ENCODE results near the gene PPP2CA.
"Not testable (repeated sequence)": the region's sequence is repeated elsewhere in the genome, so short reads cannot be mapped to it uniquely, and the experiment has no call there.

Gene PPP2CA

DNA sequence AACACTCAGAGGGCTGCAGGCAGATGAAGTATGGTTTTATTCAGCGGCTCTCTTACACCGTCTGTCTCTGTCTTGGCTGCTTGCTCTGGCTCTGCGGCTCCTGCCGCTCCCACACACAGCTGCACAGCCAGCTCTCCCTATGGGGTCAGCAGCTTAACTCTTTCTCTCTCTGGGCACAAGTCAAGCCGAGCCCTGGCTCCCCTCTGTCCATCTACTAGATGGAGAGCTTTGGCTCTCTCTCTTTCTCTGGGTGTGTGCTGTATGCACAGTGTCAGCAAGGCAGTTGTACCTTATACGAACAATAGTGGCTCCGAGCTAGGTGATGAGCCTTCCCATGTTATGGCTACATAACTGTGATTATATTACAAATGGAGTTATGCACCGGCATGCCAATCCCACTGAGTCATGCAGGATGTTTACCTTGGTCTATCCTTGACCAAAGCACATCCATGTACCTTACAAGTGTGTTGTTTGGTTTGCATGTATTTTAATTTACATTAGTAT, 19.3 kb upstream of the PPP2CA start:
- no peak for DNase-seq

DNA sequence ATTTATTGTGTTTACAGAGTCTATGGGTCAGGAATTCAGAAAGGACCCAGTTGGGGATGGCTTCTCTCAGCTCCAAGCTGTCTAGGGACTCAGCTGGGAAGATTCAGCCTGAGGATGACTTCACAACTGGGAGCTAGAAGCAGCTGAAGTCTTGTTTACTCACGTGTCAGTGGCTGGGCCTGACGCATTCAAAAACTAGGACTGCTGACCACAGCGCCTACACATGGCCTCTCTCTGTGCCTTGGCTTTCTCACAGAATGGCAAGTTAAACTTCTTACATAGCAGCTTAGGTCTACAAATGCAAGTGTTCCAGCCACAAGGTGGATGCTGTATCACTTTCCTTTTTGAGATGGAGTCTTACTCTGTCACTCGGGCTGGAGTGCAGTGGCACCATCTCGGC, 16.3 kb upstream of the PPP2CA start:
- no peak for DNase-seq

DNA sequence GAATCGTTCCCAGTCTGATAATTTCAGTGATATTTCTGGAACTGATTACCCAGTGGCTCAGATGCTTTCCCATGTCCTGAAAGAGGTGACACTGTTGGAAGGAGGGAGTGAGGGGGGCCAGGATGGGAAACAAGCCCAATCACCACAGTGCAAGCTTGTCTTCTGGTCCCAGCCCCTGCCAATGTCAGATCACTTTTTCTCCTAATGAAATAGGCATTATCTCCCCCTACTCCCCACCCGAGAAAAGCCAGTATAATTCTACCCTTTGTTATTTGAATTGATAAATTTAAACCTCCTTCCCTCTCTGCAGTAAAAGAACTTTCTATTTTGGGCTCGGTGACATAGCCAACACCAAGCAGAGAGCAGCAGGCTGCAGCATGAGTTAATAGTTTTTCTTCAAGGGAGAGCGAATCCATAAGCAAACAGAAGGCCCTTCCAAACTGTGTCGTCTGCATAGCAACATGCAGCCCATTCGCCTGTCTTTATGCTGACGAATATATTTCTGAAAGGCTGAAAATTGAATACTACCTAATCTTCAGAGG, 14.6 kb upstream of the PPP2CA start:
- no peak for DNase-seq

DNA sequence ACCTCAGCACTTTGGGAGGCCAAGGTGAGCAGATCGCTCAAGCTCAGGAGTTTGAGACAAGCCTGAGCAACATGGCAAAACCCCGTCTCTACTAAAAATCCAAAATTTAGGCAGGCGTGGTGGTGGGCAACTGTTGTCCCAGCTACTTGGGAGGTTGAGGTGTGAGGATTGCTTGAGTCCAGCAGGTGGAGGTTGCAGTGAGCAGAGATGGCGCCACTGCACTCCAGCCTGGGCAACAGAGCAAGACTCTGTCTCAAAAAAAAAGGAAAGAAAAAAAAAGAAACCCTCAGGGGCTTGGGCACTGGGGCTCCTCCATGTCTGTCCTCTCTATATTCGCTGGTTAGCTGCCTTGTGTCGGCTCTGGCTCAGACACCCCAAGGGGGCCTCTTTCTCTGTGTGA, 10.9 kb upstream of the PPP2CA start:
- no peak for DNase-seq

DNA sequence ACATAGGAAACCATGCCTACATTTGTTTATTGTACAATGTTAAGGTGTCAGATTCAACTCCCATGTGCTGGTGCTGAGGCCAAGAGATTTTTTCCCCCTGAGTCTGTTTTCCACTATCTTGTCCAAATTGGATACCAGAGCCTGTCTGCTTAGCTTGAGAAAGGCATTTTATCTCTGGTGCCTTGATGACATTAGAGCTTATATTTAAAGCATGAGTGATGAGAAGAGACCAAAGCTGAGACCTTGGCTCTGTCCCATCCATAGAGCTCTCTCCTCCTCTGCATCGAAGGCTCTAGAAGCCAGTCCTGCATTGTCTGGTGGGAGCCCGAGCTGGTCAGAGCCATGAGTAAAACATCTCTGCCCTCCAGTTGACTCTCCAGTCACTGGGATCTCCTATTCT, 10.4 kb upstream of the PPP2CA start:
- no peak for DNase-seq

DNA sequence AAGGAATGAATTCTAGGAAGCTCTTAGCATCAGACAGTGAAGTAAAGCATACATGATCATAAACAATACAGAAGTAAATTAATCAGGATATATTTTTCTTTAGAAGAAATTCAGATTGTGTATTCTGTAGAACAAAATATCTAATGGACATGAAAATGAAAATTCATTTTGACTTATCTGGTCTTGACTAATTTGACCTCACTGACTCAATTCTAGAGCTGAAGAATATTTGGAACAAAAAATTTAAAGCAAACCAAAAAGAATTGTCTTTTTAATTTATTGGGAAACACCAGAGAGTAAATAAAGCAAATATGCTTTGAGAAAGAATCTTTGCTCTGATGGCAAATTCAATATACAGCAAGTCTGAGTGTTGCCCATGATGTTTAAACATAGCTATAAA, 2.8 kb upstream of the PPP2CA start:
- DNase-seq: no peak

DNA sequence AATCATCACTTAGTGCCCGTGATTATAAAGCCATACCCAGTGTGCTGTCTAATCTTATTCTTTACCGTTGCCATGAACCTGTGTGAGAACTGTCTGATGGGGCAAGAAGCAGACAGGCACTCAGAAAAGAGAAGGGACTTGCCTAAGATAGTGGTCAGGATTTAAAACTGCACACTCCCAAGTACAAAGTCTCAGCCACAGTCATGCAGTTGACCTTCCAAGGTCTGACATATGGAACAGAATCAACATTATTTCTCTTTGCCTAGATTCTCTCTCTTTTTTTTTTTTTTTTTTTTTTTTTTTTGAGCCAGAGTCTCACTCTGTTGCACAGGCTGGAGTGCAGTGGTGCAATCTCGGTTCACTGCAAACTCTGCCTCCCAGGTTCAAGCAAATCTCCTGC, 1.9 kb upstream of the PPP2CA start:
- no peak for DNase-seq

DNA sequence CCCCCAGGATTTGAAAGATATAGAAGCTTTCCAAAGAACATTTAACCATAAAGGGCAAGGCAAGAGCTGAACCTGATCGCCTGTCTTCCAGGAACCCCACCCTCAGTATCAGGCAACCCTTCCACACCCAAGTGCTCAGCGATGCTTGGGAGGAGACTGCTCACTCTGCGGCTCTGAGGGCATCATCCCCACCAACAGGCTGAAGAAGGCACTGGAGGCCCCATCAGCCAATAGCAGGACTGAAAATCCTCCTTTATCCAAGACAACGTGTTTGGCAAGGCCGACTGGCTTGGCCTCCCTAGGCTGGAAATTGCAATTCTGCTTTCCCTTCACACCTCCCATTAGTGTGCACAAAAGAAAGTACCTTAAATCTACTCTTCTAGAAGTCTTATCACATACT, 1.4 kb upstream of the PPP2CA start:
- DNase-seq: no peak

DNA sequence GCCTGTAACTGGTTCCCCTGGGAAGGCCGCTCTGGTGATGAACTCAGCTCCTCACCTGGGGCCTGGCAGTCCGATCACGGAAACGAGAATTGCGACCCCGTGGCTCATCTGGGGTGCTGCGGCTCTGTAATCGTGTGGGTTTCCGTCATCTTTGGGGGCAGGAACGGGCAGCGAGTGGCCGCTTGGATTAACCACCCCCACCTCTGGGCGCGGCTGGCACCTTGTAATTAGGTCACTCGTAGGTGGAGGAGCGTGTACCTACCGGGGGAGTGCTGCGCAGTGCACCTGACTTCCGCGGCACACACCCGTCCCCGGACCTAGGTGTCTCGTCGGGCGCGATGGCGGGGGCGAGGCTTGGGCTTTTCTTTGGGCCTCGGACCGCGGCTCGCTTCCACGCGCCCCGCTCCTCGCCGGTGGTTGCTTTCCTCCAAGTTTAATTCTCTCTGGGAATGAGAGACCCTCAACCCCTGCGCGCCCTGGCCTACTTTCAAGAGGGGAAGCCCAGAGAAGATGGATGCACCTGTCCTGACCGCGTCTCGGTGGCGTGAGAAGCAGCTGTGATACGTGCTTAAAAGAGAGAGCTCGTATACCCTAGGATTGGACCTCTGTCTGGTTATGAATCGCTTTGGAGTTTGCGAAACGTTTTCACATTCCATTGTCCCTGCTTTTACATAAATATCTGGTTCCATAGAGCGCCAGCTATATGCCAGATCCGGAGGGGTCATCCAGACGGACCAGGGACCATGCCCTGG, 744 bp upstream of the PPP2CA start:
- peak; percentile 92 for DNase-seq

DNA sequence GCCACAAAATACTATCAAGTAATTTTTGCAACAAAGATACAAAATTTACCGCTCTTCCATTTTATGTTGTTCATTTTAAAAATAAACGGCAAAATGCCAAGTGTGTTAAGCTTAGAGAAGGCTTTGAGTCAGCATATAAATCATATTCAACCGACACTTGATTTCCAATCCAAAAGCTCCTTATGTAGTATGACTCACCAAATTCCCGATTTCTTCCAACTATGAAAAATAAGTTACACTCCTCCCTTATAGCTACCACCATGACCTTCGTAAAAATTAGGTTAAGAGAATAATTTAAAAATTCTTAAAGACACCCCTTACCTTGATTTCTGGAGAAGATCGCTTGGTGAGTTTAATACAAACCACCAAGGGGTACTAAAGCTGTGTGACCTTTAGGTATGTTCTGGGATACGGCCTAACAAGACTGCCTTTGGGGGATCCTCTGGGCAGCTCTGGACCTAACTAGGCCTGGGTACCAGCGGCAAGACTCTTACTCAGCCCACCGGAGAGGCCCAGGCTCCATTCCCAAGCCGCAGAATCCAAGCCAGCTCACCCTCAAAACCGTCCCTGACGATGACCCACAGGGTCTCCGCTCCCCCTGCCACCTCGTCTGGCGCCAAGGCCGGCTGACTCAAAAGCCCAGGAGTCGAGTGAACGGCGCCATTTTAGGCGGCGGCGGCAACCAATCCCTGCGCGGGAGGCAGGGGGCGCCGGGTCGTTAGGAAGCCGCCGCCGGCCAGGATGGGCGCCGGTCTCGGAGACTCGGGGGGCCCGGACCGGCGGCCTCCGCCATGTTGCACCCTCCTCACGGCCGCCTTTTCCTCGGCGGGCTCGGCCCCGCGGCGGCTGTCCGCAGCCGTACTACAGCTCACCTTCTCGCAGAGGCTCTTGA, 739 bp downstream of the PPP2CA start:
- peak; percentile 70 for DNase-seq

DNA sequence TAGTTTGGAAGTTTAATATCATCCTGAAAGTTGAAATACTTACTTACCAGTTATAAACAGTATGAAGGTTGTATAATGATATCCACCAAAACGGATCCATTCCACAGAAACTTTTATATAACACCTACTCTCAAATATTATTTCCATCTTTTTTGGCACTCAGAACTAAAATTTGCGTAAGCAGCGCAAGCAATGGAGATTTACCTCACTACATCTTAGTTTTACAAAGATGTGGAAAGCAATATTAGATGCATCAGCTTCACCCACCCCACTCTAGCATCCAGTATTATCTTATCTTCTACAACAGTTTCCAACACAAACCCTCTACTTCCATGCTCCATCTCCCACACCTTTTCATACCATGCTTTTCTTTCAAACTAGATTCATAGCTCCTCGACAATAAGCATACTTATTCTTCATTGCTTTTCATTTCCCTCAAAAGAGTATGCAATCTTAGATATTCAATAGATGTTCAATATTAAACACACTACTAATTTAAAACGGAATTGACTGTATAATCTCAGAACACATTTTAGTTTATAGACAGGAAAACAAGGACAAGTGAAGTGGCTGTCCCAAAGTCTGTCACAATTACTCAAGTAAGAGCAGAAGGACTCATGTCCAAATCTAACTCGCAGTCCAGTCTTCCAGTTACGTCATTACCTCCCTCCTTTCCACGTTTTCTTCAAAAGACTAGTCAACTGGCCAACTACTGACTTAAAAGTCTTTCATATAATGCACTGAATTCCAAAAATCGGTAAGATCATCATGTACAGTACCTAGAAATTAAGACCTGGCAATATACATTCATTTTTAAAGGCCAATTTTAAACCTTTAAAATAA, 2.2 kb downstream of the PPP2CA start:
- no peak for DNase-seq

DNA sequence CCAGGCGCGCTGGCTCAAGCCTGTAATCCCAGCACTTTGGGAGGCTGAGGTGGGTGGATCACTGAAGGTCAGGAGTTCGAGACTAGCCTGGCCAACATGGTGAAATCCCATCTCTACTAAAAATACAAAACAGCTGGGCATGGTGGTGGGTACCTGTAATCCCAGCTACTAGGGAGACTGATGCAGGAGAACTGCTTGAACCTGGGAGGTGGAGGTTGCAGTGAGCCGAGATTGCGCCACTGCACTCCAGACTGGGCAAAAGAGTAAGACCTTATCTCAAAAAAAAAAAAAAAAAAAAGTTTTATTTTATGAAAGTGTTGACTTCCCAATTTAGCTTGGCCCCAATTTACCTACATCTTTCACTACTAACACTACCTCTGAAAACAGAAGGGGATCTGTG, 4.2 kb downstream of the PPP2CA start:
- DNase-seq: not testable (repeated sequence)

DNA sequence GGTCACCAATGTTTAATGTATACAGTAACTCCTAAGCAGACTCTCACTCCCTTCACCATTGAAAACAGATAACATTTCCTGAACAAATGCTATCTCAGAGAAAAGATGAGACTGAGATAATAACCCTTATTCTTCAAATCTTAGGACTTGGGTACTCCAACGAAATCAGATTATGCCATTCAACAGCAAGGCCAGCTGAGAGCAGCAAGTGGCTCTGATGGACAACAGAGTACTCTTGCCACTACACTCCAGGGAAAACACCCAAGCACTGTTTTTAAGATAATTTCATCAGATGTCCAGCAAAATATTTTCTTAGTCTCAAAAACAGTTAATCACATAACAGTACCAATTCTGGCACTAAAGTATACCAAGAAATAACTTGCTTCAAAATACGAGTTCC, 10.1 kb downstream of the PPP2CA start:
- no peak for DNase-seq

DNA sequence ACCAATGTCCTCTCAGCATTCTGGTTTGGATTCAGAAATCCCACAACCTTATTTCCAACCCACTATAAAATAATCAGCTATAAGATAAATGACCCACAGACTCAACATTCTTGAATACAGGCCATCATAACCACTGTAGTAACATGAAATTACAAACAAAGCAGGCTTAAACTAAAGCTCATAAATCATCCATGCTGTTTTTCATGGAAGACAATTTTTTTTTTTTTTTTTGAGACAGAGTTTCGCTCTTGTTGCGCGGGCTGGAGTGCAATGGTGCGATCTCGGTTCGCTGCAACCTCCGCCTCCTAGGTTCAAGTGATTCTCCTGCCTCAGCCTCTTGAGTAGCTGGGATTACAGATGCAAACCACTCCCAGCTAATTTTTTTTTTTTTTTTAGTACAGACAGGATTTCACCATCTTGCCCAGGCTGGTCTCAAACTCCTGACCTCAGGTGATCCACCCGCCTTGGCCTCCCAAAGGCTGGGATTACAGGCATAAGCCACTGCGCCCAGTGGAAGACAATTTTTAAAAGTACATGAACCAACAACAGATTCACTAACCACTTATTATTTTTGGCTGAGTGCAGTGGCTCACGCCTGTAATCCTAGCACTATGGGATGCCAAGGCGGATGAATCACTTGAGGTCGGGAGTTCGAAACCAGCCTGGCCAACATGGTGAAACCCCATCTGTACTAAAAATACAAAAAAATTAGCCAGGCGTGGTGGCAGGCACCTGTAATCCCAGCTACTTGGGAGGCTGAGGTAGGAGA, 14.4 kb downstream of the PPP2CA start:
- DNase-seq: not testable (repeated sequence)

DNA sequence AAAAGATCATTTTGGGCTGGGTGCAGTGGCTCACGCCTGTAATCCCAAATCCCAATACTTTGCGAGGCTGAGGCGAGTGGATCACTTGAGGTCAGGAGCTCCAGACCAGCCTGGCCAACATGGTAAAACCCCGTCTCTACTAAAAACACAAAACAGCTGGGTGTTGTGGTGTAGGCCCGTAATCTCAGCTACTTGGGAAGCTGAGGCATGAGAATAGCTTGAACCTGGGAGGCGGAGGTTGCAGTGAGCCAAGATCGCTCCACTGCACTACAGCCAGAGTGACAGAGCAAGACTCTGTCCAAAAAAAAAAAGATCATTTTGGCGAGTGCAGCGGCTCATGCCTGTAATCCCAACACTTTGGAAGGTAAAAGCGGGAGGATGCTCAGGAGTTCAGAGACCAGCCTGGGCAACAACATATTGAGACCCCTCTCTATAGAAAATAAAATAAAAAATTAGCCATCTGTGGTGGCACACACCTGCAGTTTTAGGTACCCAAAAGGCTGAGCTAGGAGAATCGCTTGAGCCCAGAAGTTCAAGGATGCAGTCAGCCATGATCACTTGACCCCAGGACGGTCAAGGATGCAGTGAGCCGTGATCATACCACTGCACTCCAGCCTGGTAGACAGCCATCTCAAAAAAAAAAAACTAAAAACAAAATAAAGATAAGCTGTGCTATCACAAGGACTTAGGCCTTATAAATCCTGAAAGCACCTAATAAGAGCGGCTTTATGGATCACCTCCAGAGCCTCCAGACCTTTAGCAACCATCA, 16.2 kb downstream of the PPP2CA start:
- no peak for DNase-seq

DNA sequence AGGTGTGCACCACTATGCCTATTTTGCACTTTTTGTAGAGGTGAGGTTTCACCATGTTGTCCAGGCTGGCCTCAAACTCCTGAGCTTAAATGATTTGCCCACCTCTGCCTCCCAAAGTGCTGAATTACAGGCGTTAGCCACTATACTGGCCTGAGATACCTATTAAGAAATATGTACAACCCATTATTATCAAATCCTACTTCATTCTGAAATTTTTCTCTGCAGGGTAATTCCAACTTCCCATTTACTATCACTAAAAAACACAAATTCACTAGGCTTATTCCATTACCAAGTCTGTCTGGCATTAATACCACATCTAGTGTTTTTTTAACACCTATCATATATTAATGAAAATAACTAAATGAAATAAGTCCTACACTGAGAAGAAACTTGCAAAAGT, 18.2 kb downstream of the PPP2CA start:
- DNase-seq: no peak

DNA sequence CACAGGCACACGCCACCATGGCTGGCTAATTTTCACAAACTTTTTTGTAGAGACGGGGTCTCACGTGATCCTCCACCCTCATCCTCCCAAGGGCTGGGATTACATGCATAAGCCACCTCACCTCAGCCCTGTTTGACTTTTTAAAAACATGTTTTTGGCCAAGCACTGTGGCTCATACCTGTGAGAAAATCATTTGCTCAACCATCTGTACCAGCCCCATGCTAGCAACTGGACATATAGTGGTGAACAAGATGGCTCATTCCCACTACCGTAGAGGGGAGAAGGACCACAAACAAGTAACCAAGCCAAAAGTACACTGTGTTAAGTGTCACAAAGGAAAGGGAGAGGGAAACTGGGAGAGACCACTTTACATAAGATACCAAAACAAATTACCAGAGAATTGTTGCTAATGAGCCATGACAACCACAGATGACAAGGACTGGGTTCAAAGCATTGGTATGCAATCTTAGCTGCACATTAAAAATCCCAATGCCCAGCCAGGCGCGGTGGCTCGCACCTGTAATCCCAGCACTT, 19.2 kb downstream of the PPP2CA start:
- DNase-seq: no peak

DNA sequence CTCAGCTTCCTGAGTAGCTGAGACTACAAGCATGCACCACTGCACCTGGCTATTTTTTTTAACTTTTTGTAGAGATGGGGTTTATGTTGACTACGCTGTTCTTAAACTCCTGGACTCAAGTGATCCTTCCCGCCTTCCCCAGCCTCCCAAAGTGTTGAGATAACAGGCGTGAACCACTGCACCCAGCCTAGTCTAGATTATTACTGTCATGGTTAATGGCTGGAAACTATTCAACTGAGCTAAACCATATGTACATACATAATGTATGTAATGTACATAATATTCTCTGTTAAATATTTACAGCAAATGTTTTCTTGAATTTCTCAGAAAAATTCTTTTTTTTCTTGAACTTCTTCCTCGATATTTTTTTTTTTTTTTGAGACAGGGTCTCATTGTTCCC, 21.3 kb downstream of the PPP2CA start:
- no peak for DNase-seq

DNA sequence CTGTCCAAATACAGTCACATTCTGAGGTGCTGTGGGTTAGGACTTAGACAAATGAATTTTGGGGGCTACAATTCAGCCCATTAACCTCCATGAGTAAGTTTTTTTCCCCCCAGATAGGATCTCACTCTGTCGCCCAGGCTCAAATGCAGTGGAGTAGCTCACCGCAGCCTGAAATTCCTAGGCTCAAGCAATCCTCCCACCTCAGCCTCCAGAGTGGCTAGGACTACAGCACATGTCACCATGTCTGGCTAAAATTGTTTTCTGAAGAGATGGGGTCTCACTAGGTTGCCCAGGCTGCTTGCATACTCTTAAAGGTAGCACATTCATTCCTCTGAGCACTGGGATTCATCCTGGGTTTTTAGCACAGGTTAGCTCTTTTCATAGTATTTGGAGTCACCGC, 22.2 kb downstream of the PPP2CA start:
- no peak for DNase-seq

DNA sequence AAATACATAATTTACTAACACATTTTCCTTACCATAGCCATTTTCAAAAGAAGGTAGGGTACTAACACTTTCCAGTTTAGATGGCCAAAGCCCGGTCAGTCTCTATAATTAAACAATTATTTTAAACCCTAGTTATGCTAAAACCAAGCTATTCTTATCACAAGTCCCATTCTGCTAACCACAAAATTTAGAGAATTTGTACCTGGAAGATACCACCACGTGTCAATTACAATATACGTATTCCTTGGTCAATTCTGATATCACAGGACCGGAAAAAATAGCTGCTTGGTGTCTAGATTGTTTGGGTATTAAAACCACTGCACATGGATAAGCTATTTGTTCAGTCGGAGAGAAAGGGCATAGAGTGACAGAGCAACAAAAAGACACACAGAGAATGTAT, 30.2 kb downstream of the PPP2CA start:
- DNase-seq: no peak

DNA sequence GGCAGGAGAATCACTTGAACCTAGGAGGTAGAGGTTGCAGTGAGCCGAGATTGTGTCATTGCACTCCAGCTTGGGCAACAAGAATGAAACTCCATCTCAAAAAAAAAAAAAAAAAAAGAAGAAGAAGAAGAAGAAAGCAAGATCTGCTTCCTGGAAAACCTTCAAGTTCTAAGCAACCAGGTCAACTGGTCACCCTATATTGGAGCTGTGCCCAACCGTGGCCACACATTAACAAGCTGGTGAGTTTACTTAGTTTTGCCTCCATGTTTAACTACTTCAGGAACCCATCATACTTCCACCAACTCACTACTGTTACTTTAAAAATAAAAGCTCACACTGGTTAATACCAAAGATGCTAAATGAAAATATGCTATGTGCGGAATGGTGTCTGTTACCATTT, 36.8 kb downstream of the PPP2CA start:
- DNase-seq: no peak
